Right cardiac atrium (tissue), 5 donors: Measurements from ENCODE around the gene B3GNT7. TPM values are rescaled to one million over a fixed set of nuclear protein-coding genes. Genes with fewer than 3 reads are reported as not detected.
A peak's percentile ranks its signal among the peaks of the same experiment; 100 is the strongest.

Experiments used
- ATAC-seq, 2 donors: fragments of 200-7000 bp; cut with Tn5 transposase; one replicate each; pipeline versions ENCODE4 v1.8.0 to v1.9.1; 2020; ENCODE audit warnings: moderate library complexity in 2 of 2, mild to moderate bottlenecking in 1 of 2
- DNase-seq, 3 donors: peaks; one replicate each; pipeline ENCODE4 v3.0.0-alpha.2; 2020
- H3K27ac ChIP-seq: one replicate; pipeline ENCODE4 v1.5.1; 2013; ENCODE audit warnings: mild to moderate bottlenecking, low read length, control low read depth, moderate library complexity
- H3K27me3 ChIP-seq: one replicate; pipeline ENCODE4 v1.6.1; 2013; ENCODE audit not compliant: control insufficient read depth, insufficient read depth
- H3K4me1 ChIP-seq: one replicate; pipeline ENCODE4 v1.6.1; 2013; ENCODE audit warnings: low read length; ENCODE audit not compliant: control insufficient read depth, insufficient read depth
- H3K4me3 ChIP-seq: one replicate; pipeline ENCODE4 v1.5.1; 2013; ENCODE audit warnings: low read length, control low read depth
- H3K9me3 ChIP-seq: one replicate; pipeline ENCODE4 v1.6.1; 2013; ENCODE audit warnings: low read length; ENCODE audit not compliant: control insufficient read depth
- WGBS: extraction: QIAGEN DNeasy Blood & Tissue Kit; methylation state at CpG from one replicate; pipeline ENCODE4 v1.1.7; 2013; 5-methylcytosine and 5-hydroxymethylcytosine counted together
- intact Hi-C, 4 donors: fragments of 100-400 bp; cut with DNase I; formaldehyde crosslinking; loops; one replicate each; pipeline versions ENCODE4 v1.11.0 to v1.14.0; 2022 to 2023
- polyA plus RNA-seq: library from polyadenylated mRNA; stranded (reverse); fragments of 200-250 nt; gene quantifications from one replicate; pipeline ENCODE4 v1.2.3, GENCODE V29; 2013
- total RNA-seq, 4 donors: library from RNA; stranded (reverse); fragmentation: NEBNext Ultra II Directional; extraction: Animal tissue kit (Norgen Biotek cat#: 25700); gene quantifications; one replicate each; pipeline ENCODE4 v1.2.1, GENCODE V29; 2021
- donor health status: healthy with polysubstance abuse.
- donor health status: DM: no; HTN: yes; CAD: no.
- donor health status: DM: no; HTN: no; CAD: no.
- donor health status: DM: no; HTN: yes; CAD: no; lungs with severe emphysema.
- donor health status: DM: yes; HTN: yes; CAD: no.

Gene B3GNT7
- total and polyA plus RNA-seq, 5 donors = 2.5 to 7.3 (median 5.9) TPM

GRCh38 chr2:231378026-231378722 is 17.3 kb upstream of the B3GNT7 start:
- no peak overlapping the region for H3K27ac ChIP-seq
- 72% methylated on average over 13 of the region's 13 CpGs for WGBS
- H3K9me3 ChIP-seq = no peaks in the 10 kb centered on the region
- ATAC-seq (peak in 1 of 2 donors; percentile 70), DNase-seq (no peak)
- no peaks in the 10 kb centered on the region for H3K27me3 ChIP-seq
- no peak overlapping the region for H3K4me3 ChIP-seq
- intact Hi-C loops = no loop called here
- no peaks in the 10 kb centered on the region for H3K4me1 ChIP-seq

GRCh38 chr2:231379266-231380215 is 16.0 kb upstream of the B3GNT7 start:
- no peak overlapping the region for H3K4me3 ChIP-seq
- H3K27ac ChIP-seq = no peak overlapping the region
- DNase-seq (no peak), ATAC-seq (no peak)
- no peaks in the 10 kb centered on the region for H3K27me3 ChIP-seq
- no peaks in the 10 kb centered on the region for H3K9me3 ChIP-seq
- intact Hi-C loops = no loop called here
- 91% methylated on average over 21 of the region's 21 CpGs for WGBS
- H3K4me1 ChIP-seq = no peaks in the 10 kb centered on the region

GRCh38 chr2:231380307-231380706 is 15.2 kb upstream of the B3GNT7 start:
- 93% methylated on average over 10 of the region's 10 CpGs for WGBS
- Histone ChIP-seq H3K27ac (no peak overlapping the region), H3K4me3 (no peak overlapping the region), H3K9me3 (no peaks in the 10 kb centered on the region), H3K27me3 (no peaks in the 10 kb centered on the region), H3K4me1 (no peaks in the 10 kb centered on the region)
- DNase-seq = no peak
- no peak for ATAC-seq
- intact Hi-C loops = no loop called here

- no peak for DNase-seq
- intact Hi-C loops = no loop called here
- Histone ChIP-seq H3K27ac (no peak overlapping the region), H3K9me3 (no peaks in the 10 kb centered on the region), H3K27me3 (no peaks in the 10 kb centered on the region), H3K4me1 (no peaks in the 10 kb centered on the region), H3K4me3 (no peak overlapping the region)
- ATAC-seq = no peak
- WGBS = 85% methylated on average over 5 of the region's 5 CpGs
Observed at GRCh38 chr2:231380991-231381847, 14.3 kb upstream of the B3GNT7 start.

GRCh38 chr2:231382116-231382515 is 13.4 kb upstream of the B3GNT7 start:
- H3K4me1 ChIP-seq = no peaks in the 10 kb centered on the region

GRCh38 chr2:231383416-231384108 is 11.9 kb upstream of the B3GNT7 start:
- intact Hi-C loops = no loop called here
- 79% methylated on average over 15 of the region's 15 CpGs for WGBS
- DNase-seq = no peak

More at GRCh38 chr2:231382116-231382515, 13.4 kb upstream of the B3GNT7 start:
- intact Hi-C loops = no loop called here
- WGBS = 84% methylated on average over 8 of the region's 8 CpGs
- no peaks in the 10 kb centered on the region for H3K27me3 ChIP-seq
- ATAC-seq (no peak), DNase-seq (no peak)
- H3K4me3 ChIP-seq = no peak overlapping the region
- no peak overlapping the region for H3K27ac ChIP-seq
- H3K9me3 ChIP-seq = no peaks in the 10 kb centered on the region

GRCh38 chr2:231384109-231384435 is 11.4 kb upstream of the B3GNT7 start:
- intact Hi-C loops = no loop called here
- Histone ChIP-seq H3K4me3 (no peak overlapping the region), H3K27me3 (no peaks in the 10 kb centered on the region), H3K4me1 (no peaks in the 10 kb centered on the region), H3K9me3 (no peaks in the 10 kb centered on the region), H3K27ac (no peak overlapping the region)
- DNase-seq (no peak), ATAC-seq (no peak)
- WGBS = 95% methylated on average over 2 of the region's 2 CpGs

More at GRCh38 chr2:231383416-231384108, 11.9 kb upstream of the B3GNT7 start:
- no peaks in the 10 kb centered on the region for H3K9me3 ChIP-seq
- no peak overlapping the region for H3K4me3 ChIP-seq
- H3K27ac ChIP-seq = no peak overlapping the region
- no peaks in the 10 kb centered on the region for H3K27me3 ChIP-seq
- ATAC-seq = no peak
- no peaks in the 10 kb centered on the region for H3K4me1 ChIP-seq

GRCh38 chr2:231384970-231385369 is 10.5 kb upstream of the B3GNT7 start:
- H3K27ac ChIP-seq = no peak overlapping the region
- intact Hi-C loops = no loop called here
- 97% methylated on average over 2 of the region's 2 CpGs for WGBS
- no peak for ATAC-seq
- H3K4me3 ChIP-seq = no peak overlapping the region
- no peaks in the 10 kb centered on the region for H3K9me3 ChIP-seq
- H3K4me1 ChIP-seq = no peaks in the 10 kb centered on the region
- H3K27me3 ChIP-seq = no peaks in the 10 kb centered on the region
- no peak for DNase-seq

- WGBS = 93% methylated on average over 5 of the region's 5 CpGs
- Histone ChIP-seq H3K4me1 (no peaks in the 10 kb centered on the region), H3K27ac (no peak overlapping the region), H3K9me3 (no peaks in the 10 kb centered on the region), H3K27me3 (no peaks in the 10 kb centered on the region), H3K4me3 (no peak overlapping the region)
- ATAC-seq (no peak), DNase-seq (no peak)
- intact Hi-C loops = no loop called here
Observed at GRCh38 chr2:231385429-231385828, 10.1 kb upstream of the B3GNT7 start.

GRCh38 chr2:231386446-231386845 is 9.1 kb upstream of the B3GNT7 start:
- Histone ChIP-seq H3K27me3 (no peaks in the 10 kb centered on the region), H3K9me3 (no peaks in the 10 kb centered on the region), H3K4me3 (no peak overlapping the region), H3K4me1 (no peaks in the 10 kb centered on the region), H3K27ac (no peak overlapping the region)
- ATAC-seq (no peak), DNase-seq (no peak)
- intact Hi-C loops = no loop called here
- 75% methylated on average over 3 of the region's 3 CpGs for WGBS
